AG09309 (cell line): ENCODE results near the gene FEM1A.
"Not testable (repeated sequence)": the region's sequence is repeated elsewhere in the genome, so short reads cannot be mapped to it uniquely, and the experiment has no call there.

ENCODE experiments used
- DNase-seq: peaks from one replicate; pipeline ENCODE4 v3.0.0-alpha.2; 2010; ENCODE audit warnings: low read depth
- H3K4me3 ChIP-seq: 2 replicates; pipeline ENCODE4 v1.5.1; 2011; ENCODE audit warnings: mild to moderate bottlenecking, low read depth, low read length, moderate library complexity; ENCODE audit not compliant: control insufficient read depth
- CTCF ChIP-seq: IDR thresholded peaks from 2 replicates; pipeline ENCODE4 v1.5.1; 2011; ENCODE audit warnings: mild to moderate bottlenecking, low read depth, low read length, inconsistent platforms; ENCODE audit not compliant: insufficient read depth, control insufficient read depth; ENCODE audit errors: missing control alignments

Gene FEM1A, protein sequence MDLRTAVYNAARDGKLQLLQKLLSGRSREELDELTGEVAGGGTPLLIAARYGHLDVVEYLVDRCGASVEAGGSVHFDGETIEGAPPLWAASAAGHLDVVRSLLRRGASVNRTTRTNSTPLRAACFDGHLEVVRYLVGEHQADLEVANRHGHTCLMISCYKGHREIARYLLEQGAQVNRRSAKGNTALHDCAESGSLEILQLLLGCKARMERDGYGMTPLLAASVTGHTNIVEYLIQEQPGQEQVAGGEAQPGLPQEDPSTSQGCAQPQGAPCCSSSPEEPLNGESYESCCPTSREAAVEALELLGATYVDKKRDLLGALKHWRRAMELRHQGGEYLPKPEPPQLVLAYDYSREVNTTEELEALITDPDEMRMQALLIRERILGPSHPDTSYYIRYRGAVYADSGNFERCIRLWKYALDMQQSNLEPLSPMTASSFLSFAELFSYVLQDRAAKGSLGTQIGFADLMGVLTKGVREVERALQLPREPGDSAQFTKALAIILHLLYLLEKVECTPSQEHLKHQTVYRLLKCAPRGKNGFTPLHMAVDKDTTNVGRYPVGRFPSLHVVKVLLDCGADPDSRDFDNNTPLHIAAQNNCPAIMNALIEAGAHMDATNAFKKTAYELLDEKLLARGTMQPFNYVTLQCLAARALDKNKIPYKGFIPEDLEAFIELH

DNA sequence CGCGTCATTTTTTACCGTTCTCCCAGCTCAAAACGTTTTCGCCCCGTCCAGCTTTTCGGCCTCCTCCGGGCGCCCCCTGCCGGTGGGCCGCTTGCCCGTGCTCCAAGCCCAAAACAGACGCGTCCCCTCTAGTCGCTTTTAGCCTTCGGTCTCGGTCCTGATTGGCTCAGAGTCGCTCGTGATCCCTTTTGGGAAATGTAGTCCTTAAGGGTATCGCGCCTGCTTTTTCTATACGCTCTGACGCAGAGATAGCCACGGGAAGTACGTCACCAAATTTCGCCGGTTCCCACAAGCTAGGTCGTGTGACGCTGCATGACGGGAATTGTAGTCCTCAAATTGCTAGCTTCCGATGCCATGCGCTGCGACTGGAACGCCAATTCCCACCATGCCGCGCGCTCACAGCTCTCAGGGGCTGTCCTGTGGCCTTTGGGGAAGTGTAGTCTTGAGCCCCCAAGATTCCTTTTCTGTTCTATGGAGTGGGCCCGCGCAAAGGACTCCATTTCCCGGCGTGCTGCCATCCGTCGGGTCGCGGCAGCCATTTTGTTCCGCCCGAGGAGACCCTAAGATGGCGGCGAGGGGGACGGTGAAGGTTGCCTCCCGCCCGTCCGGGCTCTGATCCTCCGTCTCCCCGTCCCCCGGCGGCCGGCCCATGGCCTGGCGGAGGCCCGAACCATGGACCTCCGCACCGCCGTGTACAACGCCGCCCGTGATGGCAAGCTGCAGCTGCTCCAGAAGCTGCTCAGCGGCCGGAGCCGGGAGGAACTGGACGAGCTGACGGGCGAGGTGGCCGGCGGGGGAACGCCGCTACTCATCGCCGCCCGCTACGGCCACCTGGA lies at the start of gene FEM1A:
FEM1A (plus strand) TSS at position 552 of the 836 bp plus-strand sequence; CDS start at position 673, 121 bp downstream.
- peak within 1 kb of the TSS; percentile 75 for H3K4me3 ChIP-seq
- peak; percentile 100 for DNase-seq
- peak; percentile 98 for TF ChIP-seq CTCF

GRCh38 chr19:4742723-4743646 lies 48.5 kb upstream of the FEM1A start:
- H3K4me3 ChIP-seq: no peak overlapping the region
- TF ChIP-seq CTCF: no peak
- DNase-seq: no peak

GRCh38 chr19:4744451-4745174 lies 46.9 kb upstream of the FEM1A start:
- DNase-seq: peak; percentile 78

DNA sequence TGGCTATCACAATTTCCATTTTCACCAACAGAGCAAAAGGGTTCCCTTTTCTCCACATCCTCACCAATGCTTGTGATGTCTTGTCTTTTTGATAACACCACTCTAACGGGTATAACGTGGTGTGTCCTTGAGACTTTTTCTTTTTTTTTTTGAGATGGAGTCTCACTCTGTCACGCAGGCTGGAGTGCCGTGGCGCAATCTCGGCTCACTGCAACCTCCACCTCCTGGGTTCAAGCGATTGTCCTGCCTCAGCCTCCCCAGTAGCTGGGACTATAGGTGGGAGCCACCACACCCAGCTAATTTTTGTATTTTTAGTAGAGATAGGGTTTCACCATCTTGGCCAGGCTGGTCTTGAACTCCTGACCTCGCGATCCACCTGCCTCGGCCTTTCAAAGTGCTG lies 46.4 kb upstream of the FEM1A start:
- DNase-seq: not testable (repeated sequence)

More at GRCh38 chr19:4744451-4745174, 46.9 kb upstream of the FEM1A start:
- TF ChIP-seq CTCF: no peak
- no peak overlapping the region for H3K4me3 ChIP-seq

GRCh38 chr19:4745986-4746385 lies 45.5 kb upstream of the FEM1A start:
- no peak overlapping the region for H3K4me3 ChIP-seq
- DNase-seq: no peak
- no peak for TF ChIP-seq CTCF

More for the DNA sequence above, 46.4 kb upstream of the FEM1A start:
- H3K4me3 ChIP-seq: not testable (repeated sequence)

- no peak for DNase-seq
- H3K4me3 ChIP-seq: no peak overlapping the region
- no peak for TF ChIP-seq CTCF
These were observed 43.3 kb upstream of the FEM1A start for GRCh38 chr19:4748185-4748584.
